Caco-2 (cell line): ENCODE results near the gene ASNSD1. TPM values are rescaled to one million over a fixed set of nuclear protein-coding genes. Genes with fewer than 3 reads are reported as not detected.

Experiments used
- BruUV-seq: library from RNA; stranded (reverse); fragments of 400-500 nt; replicated peaks from 2 replicates; lab custom pipeline; 2021; lab: Mats Ljungman, UMichigan
- CTCF ChIA-PET: fragments of 300-600 bp; sonication (Branson Sonifier 250); formaldehyde crosslinking; loops from one replicate; lab custom pipeline; 2022; ENCODE audit warnings: antibody characterized with exemption; lab: Charles Lee
- POLR2A ChIA-PET: fragments of 300-600 bp; sonication (Branson Sonifier 250); formaldehyde crosslinking; loops from one replicate; lab custom pipeline; 2022; ENCODE audit warnings: antibody characterized with exemption; lab: Charles Lee
- DNase-seq, 2 experiments: peaks; one replicate each; pipeline versions ENCODE4 v3.0.0 to v3.0.0-alpha.2; 2020 to 2022
- H3K27me3 ChIP-seq: replicated peaks from 2 replicates; pipeline ENCODE4 v1.6.0; 2011; ENCODE audit warnings: low read length; ENCODE audit not compliant: control insufficient read depth, insufficient read depth
- H3K36me3 ChIP-seq: 2 replicates; pipeline ENCODE4 v1.5.1; 2011; ENCODE audit warnings: low read length; ENCODE audit not compliant: control insufficient read depth, insufficient read depth
- H3K4me1 ChIP-seq: fragments of 250-450 bp; sonication (Bioruptor Pico); 2 replicates; pipeline ENCODE4 v1.5.1; 2020; ENCODE audit warnings: mild to moderate bottlenecking
- H3K4me3 ChIP-seq: 2 replicates; pipeline ENCODE4 v1.5.1; 2011; ENCODE audit warnings: low read depth, mild to moderate bottlenecking, control low read depth, low read length
- H3K9me3 ChIP-seq: fragments of 250-450 bp; sonication (Bioruptor Pico); 2 replicates; pipeline ENCODE4 v1.5.1; 2020; ENCODE audit warnings: mild to moderate bottlenecking, moderate library complexity
- H3K27ac Mint-ChIP-seq: one replicate; pipeline ENCODE4 v1.8.0; 2022; ENCODE audit warnings: mixed read lengths; ENCODE audit not compliant: unreplicated experiment
- H3K27me3 Mint-ChIP-seq: one replicate; pipeline ENCODE4 v1.8.0; 2022; ENCODE audit warnings: mixed read lengths; ENCODE audit not compliant: insufficient read depth, unreplicated experiment
- H3K36me3 Mint-ChIP-seq: one replicate; pipeline ENCODE4 v1.8.0; 2022; ENCODE audit warnings: mild to moderate bottlenecking, mixed read lengths; ENCODE audit not compliant: insufficient read depth, unreplicated experiment
- H3K4me1 Mint-ChIP-seq: one replicate; pipeline ENCODE4 v1.8.0; 2022; ENCODE audit warnings: low read depth, mixed read lengths; ENCODE audit not compliant: unreplicated experiment
- H3K4me3 Mint-ChIP-seq: one replicate; pipeline ENCODE4 v1.8.0; 2022; ENCODE audit warnings: mild to moderate bottlenecking, moderate library complexity, mixed read lengths; ENCODE audit not compliant: unreplicated experiment
- H3K9me3 Mint-ChIP-seq: one replicate; pipeline ENCODE4 v1.8.0; 2022; ENCODE audit warnings: mixed read lengths; ENCODE audit not compliant: unreplicated experiment
- CTCF ChIP-seq, 2 experiments: fragments of 200-600 bp in 1 of 2; IDR thresholded peaks; 1 replicate in 1 of 2; 2 replicates in 1 of 2; pipeline versions ENCODE4 v1.5.1 to v1.8.0; 2011 to 2022; ENCODE audit warnings: antibody characterized with exemption in 1 of 2, control low read depth in 1 of 2, inconsistent platforms in 1 of 2, low read depth in 1 of 2, low read length in 1 of 2, mild to moderate bottlenecking in 1 of 2, moderate library complexity in 1 of 2; ENCODE audit not compliant: insufficient read depth in 1 of 2, severe bottlenecking in 1 of 2, unreplicated experiment in 1 of 2
- intact Hi-C: fragments of 100-400 bp; cut with micrococcal nuclease; formaldehyde crosslinking; loops from one replicate; pipeline ENCODE4 v1.10.0; 2022; ENCODE audit not compliant: unreplicated experiment
- total RNA-seq: library from RNA; stranded (reverse); gene quantifications from 2 replicates; pipeline ENCODE4 v1.2.3, GENCODE V29; 2022

Gene ASNSD1
- total RNA-seq, 1 experiment from 2014 or later, result 49.4 TPM

- Histone ChIP-seq H3K4me3 (no peak overlapping the region), H3K27me3 (no peaks in the 10 kb centered on the region), H3K4me1 (peaks cover 31% of the 10 kb centered on the region), H3K36me3 (no peaks in the 10 kb centered on the region), H3K9me3 (no peaks in the 10 kb centered on the region)
- BruUV-seq, result no TSS peak
- no peak overlapping the region for H3K4me3 Mint-ChIP-seq
- ChIA-PET POLR2A (no interaction called here), CTCF (no interaction called here)
- peaks cover 26% of the 10 kb centered on the region for H3K4me1 Mint-ChIP-seq
- no peak for TF ChIP-seq CTCF (IDR thresholded peaks at IDR 0.05; ENCODE audit: insufficient read depth in 1 of 2, low read depth in 1 of 2, low read length in 1 of 2, severe bottlenecking in 1 of 2, unreplicated experiment in 1 of 2)
- H3K36me3 Mint-ChIP-seq, result peaks cover 6% of the 10 kb centered on the region
- intact Hi-C loops, result no loop called here
- no peaks in the 10 kb centered on the region for H3K27me3 Mint-ChIP-seq
- no peaks in the 10 kb centered on the region for H3K9me3 Mint-ChIP-seq
- DNase-seq, result no peak
- H3K27ac Mint-ChIP-seq, result no peak overlapping the region
These were observed 25.9 kb upstream of the ASNSD1 start for GRCh38 chr2:189635353-189635752.

- intact Hi-C loops, result no loop called here
- peaks cover 36% of the 10 kb centered on the region for H3K4me1 Mint-ChIP-seq
- peak overlapping the region; percentile 64 for H3K27ac Mint-ChIP-seq
- H3K4me1 ChIP-seq, result peaks cover 37% of the 10 kb centered on the region
- no peaks in the 10 kb centered on the region for H3K9me3 Mint-ChIP-seq
- H3K27me3 ChIP-seq, result no peaks in the 10 kb centered on the region
- TF ChIP-seq CTCF (IDR thresholded peaks at IDR 0.05; ENCODE audit: insufficient read depth in 1 of 2, low read depth in 1 of 2, low read length in 1 of 2, severe bottlenecking in 1 of 2, unreplicated experiment in 1 of 2), result peak in 1 of 2 experiments; percentile 5
- no TSS peak for BruUV-seq
- ChIA-PET CTCF (no interaction called here), POLR2A (interaction anchor here (1.0 kb wide), 1 partner anchor 58 kb away, joined by 3 read pairs; the partner anchor contains the start of gene SLC40A1)
- H3K9me3 ChIP-seq, result no peaks in the 10 kb centered on the region
- DNase-seq, result no peak
- peak overlapping the region; percentile 18 for H3K4me3 Mint-ChIP-seq
- no peak overlapping the region for H3K4me3 ChIP-seq
- no peaks in the 10 kb centered on the region for H3K36me3 ChIP-seq
- peaks cover 6% of the 10 kb centered on the region for H3K36me3 Mint-ChIP-seq
- H3K27me3 Mint-ChIP-seq, result no peaks in the 10 kb centered on the region
These were observed 22.8 kb upstream of the ASNSD1 start for GRCh38 chr2:189638301-189639006.

GRCh38 chr2:189639007-189639609 lies 22.2 kb upstream of the ASNSD1 start:
- peak; percentile 49 to 71 for DNase-seq
- H3K9me3 ChIP-seq, result no peaks in the 10 kb centered on the region
- no peak overlapping the region for H3K4me3 ChIP-seq
- Mint-ChIP-seq H3K27me3 (no peaks in the 10 kb centered on the region), H3K4me3 (peak overlapping the region; percentile 18), H3K27ac (peak overlapping the region; percentile 64), H3K9me3 (no peaks in the 10 kb centered on the region), H3K36me3 (peaks cover 6% of the 10 kb centered on the region), H3K4me1 (peaks cover 36% of the 10 kb centered on the region)
- POLR2A ChIA-PET, result interaction anchor here (1.0 kb wide), 1 partner anchor 59 kb away, joined by 3 read pairs; the partner anchor contains the start of gene SLC40A1
- CTCF ChIA-PET, result no interaction called here
- H3K36me3 ChIP-seq, result no peaks in the 10 kb centered on the region
- H3K4me1 ChIP-seq, result peaks cover 37% of the 10 kb centered on the region
- TF ChIP-seq CTCF (IDR thresholded peaks at IDR 0.05; ENCODE audit: insufficient read depth in 1 of 2, low read depth in 1 of 2, low read length in 1 of 2, severe bottlenecking in 1 of 2, unreplicated experiment in 1 of 2), result no peak
- intact Hi-C loops, result no loop called here
- BruUV-seq, result no TSS peak
- no peaks in the 10 kb centered on the region for H3K27me3 ChIP-seq
